ENCODE measurements around the gene VPS9D1.

DNA sequence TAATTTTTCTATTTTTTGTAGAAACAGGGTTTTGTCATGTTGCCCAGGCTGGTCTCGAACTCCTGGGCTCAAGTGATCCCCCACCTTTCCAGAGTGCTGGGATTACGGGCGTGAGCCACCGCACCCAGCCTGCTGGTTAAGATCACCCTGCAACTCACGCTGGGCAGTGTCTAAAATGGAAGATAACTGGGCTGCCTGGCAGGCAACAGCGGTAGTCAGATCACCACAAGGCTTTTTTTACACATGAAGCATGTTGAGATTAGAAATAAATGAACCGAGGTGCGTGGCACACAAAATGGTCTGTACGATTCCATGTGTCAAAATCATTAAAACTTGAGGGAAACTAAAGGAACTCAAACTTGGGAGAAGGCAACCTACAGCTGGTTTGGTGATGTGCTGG is 27.4 kb upstream of the VPS9D1 start:
- TF ChIP-seq, protein P1, sequence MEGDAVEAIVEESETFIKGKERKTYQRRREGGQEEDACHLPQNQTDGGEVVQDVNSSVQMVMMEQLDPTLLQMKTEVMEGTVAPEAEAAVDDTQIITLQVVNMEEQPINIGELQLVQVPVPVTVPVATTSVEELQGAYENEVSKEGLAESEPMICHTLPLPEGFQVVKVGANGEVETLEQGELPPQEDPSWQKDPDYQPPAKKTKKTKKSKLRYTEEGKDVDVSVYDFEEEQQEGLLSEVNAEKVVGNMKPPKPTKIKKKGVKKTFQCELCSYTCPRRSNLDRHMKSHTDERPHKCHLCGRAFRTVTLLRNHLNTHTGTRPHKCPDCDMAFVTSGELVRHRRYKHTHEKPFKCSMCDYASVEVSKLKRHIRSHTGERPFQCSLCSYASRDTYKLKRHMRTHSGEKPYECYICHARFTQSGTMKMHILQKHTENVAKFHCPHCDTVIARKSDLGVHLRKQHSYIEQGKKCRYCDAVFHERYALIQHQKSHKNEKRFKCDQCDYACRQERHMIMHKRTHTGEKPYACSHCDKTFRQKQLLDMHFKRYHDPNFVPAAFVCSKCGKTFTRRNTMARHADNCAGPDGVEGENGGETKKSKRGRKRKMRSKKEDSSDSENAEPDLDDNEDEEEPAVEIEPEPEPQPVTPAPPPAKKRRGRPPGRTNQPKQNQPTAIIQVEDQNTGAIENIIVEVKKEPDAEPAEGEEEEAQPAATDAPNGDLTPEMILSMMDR (IDR thresholded peaks at IDR 0.05) = no peak
- no peak for TF ChIP-seq POLR2A (IDR thresholded peaks at IDR 0.05)
